ENCODE data around the gene ERVMER34-1.

- no peak for TF ChIP-seq CTCF (conservative IDR thresholded peaks at IDR 0.05)
- TF ChIP-seq EZH2 (IDR thresholded peaks at IDR 0.05; ENCODE audit: low read depth) = no peak
These were observed 9.0 kb upstream of the ERVMER34-1 start for GRCh38 chr4:52760256-52760655.
